ENCODE results near the gene SMC1B. TPM values are rescaled to one million over a fixed set of nuclear protein-coding genes. Genes with fewer than 3 reads are reported as not detected.

SMC1B gene
- total RNA-seq, 2 experiments from 2014 or later = not detected

GRCh38 chr22:45312856-45313255, 100.5 kb downstream of the SMC1B start:
- Mint-ChIP-seq H3K9me3 (no peaks in the 10 kb centered on the region), H3K27ac (peak overlapping the region; percentile 95), H3K27me3 (no peaks in the 10 kb centered on the region), H3K4me1 (ENCODE audit: low read depth) (peaks cover 81% of the 10 kb centered on the region), H3K4me3 (peak overlapping the region; percentile 85), H3K36me3 (ENCODE audit: low read depth) (peaks cover 26% of the 10 kb centered on the region)
- Histone ChIP-seq H3K27ac (ENCODE audit: low read depth in 1 of 2, low read length in 2 of 2) (no peak overlapping the region), H3K27me3 (ENCODE audit: control insufficient read depth in 1 of 2, insufficient read depth in 2 of 2, low read length in 2 of 2) (no peaks in the 10 kb centered on the region), H3K9me3 (ENCODE audit: control insufficient read depth in 1 of 2, insufficient read depth in 1 of 2, low read length in 2 of 2) (no peaks in the 10 kb centered on the region), H3K4me3 (ENCODE audit: low read length) (no peak overlapping the region), H3K4me1 (ENCODE audit: insufficient read depth, low read length) (peaks cover 82% of the 10 kb centered on the region), H3K36me3 (ENCODE audit: insufficient read depth, low read length) (peaks cover 5% of the 10 kb centered on the region)
- CTCF ChIA-PET = no interaction called here
- intact Hi-C loops (cut with DNase I, micrococcal nuclease) = loop anchor here in 1 of 2 experiments (5.0 to 10.0 kb wide), 2 partner anchors 151 to 742 kb away; partner anchors contain the start of gene NUP50
- POLR2A ChIA-PET = no interaction called here
- ATAC-seq (ENCODE audit: poor library complexity) (no peak), DNase-seq (no peak)
- no peak for TF ChIP-seq CTCF (IDR thresholded peaks at IDR 0.05)

GRCh38 chr22:45312415-45312814, 101.0 kb downstream of the SMC1B start:
- Histone ChIP-seq H3K9me3 (ENCODE audit: control insufficient read depth in 1 of 2, insufficient read depth in 1 of 2, low read length in 2 of 2) (no peaks in the 10 kb centered on the region), H3K4me3 (ENCODE audit: low read length) (no peak overlapping the region), H3K4me1 (ENCODE audit: insufficient read depth, low read length) (peaks cover 78% of the 10 kb centered on the region), H3K36me3 (ENCODE audit: insufficient read depth, low read length) (peaks cover 5% of the 10 kb centered on the region), H3K27ac (ENCODE audit: low read depth in 1 of 2, low read length in 2 of 2) (no peak overlapping the region), H3K27me3 (ENCODE audit: control insufficient read depth in 1 of 2, insufficient read depth in 2 of 2, low read length in 2 of 2) (no peaks in the 10 kb centered on the region)
- no peak for TF ChIP-seq CTCF (IDR thresholded peaks at IDR 0.05)
- ChIA-PET POLR2A (no interaction called here), CTCF (no interaction called here)
- peak overlapping the region; percentile 95 for H3K27ac Mint-ChIP-seq
- H3K36me3 Mint-ChIP-seq (ENCODE audit: low read depth) = peaks cover 24% of the 10 kb centered on the region
- no peaks in the 10 kb centered on the region for H3K9me3 Mint-ChIP-seq
- ATAC-seq (ENCODE audit: poor library complexity) (no peak), DNase-seq (no peak)
- intact Hi-C loops (cut with DNase I, micrococcal nuclease) = loop anchor here in 1 of 2 experiments (5.0 to 10.0 kb wide), 2 partner anchors 150 to 742 kb away; partner anchors contain the start of gene NUP50
- no peaks in the 10 kb centered on the region for H3K27me3 Mint-ChIP-seq
- peaks cover 77% of the 10 kb centered on the region for H3K4me1 Mint-ChIP-seq (ENCODE audit: low read depth)
- H3K4me3 Mint-ChIP-seq = peak overlapping the region; percentile 85

GRCh38 chr22:45310977-45311531, 102.3 kb downstream of the SMC1B start:
- intact Hi-C loops (cut with DNase I, micrococcal nuclease) = loop anchor here (1.0 to 10.0 kb wide), 3 partner anchors 7 to 744 kb away; partner anchors contain the start of gene NUP50 (in 1 of the 2)
- H3K36me3 Mint-ChIP-seq (ENCODE audit: low read depth) = peaks cover 24% of the 10 kb centered on the region
- no peak for DNase-seq
- Histone ChIP-seq H3K36me3 (ENCODE audit: insufficient read depth, low read length) (peaks cover 5% of the 10 kb centered on the region), H3K9me3 (ENCODE audit: control insufficient read depth in 1 of 2, insufficient read depth in 1 of 2, low read length in 2 of 2) (no peaks in the 10 kb centered on the region), H3K4me3 (ENCODE audit: low read length) (peak overlapping the region; percentile 93), H3K4me1 (ENCODE audit: insufficient read depth, low read length) (peaks cover 66% of the 10 kb centered on the region), H3K27ac (ENCODE audit: low read depth in 1 of 2, low read length in 2 of 2) (peak overlapping the region; percentile 77 to 87), H3K27me3 (ENCODE audit: control insufficient read depth in 1 of 2, insufficient read depth in 2 of 2, low read length in 2 of 2) (no peaks in the 10 kb centered on the region)
- no peaks in the 10 kb centered on the region for H3K9me3 Mint-ChIP-seq
- H3K4me3 Mint-ChIP-seq = peak overlapping the region; percentile 85
- peak overlapping the region; percentile 95 for H3K27ac Mint-ChIP-seq
- no peak for ATAC-seq (ENCODE audit: poor library complexity)
- TF ChIP-seq CTCF (IDR thresholded peaks at IDR 0.05) = no peak
- H3K27me3 Mint-ChIP-seq = no peaks in the 10 kb centered on the region
- H3K4me1 Mint-ChIP-seq (ENCODE audit: low read depth) = peaks cover 63% of the 10 kb centered on the region
- POLR2A ChIA-PET = interaction anchor here (0.9 to 1.4 kb wide), 3 partner anchors 11 to 31 kb away, joined by 3 to 8 read pairs (median 3); no protein-coding TSS in a partner anchor
- CTCF ChIA-PET = no interaction called here
